Smooth muscle cell (in vitro differentiated cells): Measurements from ENCODE around the gene TSPAN17. TPM values are rescaled to one million over a fixed set of nuclear protein-coding genes. Genes with fewer than 3 reads are reported as not detected.

ENCODE experiments used
- DNase-seq: peaks from one replicate; lab custom pipeline; 2025; ENCODE audit not compliant: unreplicated experiment; lab: John Stamatoyannopoulos, UW
- H2AFZ ChIP-seq: fragments of 200-600 bp; sonication (generic); 2 replicates; pipeline ENCODE4 v1.6.0; 2016; ENCODE audit warnings: antibody characterized with exemption, low read depth, mild to moderate bottlenecking
- H3F3A ChIP-seq: fragments of 200-600 bp; sonication (generic); 2 replicates; pipeline ENCODE4 v1.6.0; 2017; ENCODE audit warnings: antibody characterized with exemption, low read depth
- H3K27ac ChIP-seq: fragments of 200-600 bp; sonication (generic); 2 replicates; pipeline ENCODE4 v1.5.1; 2016; ENCODE audit warnings: low read depth, mild to moderate bottlenecking
- H3K27me3 ChIP-seq: fragments of 200-600 bp; sonication (generic); 2 replicates; pipeline ENCODE4 v1.6.1; 2016; ENCODE audit warnings: low read depth, mild to moderate bottlenecking
- H3K36me3 ChIP-seq: fragments of 200-600 bp; sonication (generic); 2 replicates; pipeline ENCODE4 v1.5.1; 2016; ENCODE audit warnings: low read depth
- H3K4me1 ChIP-seq: fragments of 200-600 bp; sonication (generic); 2 replicates; pipeline ENCODE4 v1.5.1; 2016; ENCODE audit warnings: low read depth
- H3K4me2 ChIP-seq: fragments of 200-600 bp; sonication (generic); 2 replicates; pipeline ENCODE4 v1.6.0; 2016; ENCODE audit warnings: mild to moderate bottlenecking
- H3K4me3 ChIP-seq: fragments of 200-600 bp; sonication (generic); 2 replicates; pipeline ENCODE4 v1.5.1; 2016; ENCODE audit warnings: mild to moderate bottlenecking
- H3K79me2 ChIP-seq: fragments of 200-600 bp; sonication (generic); 2 replicates; pipeline ENCODE4 v1.6.0; 2016; ENCODE audit warnings: low read depth, mild to moderate bottlenecking
- H3K9ac ChIP-seq: fragments of 200-600 bp; sonication (generic); 2 replicates; pipeline ENCODE4 v1.6.0; 2016; ENCODE audit warnings: low read depth
- H3K9me3 ChIP-seq: fragments of 200-600 bp; sonication (generic); replicated peaks from 2 replicates; pipeline ENCODE4 v1.5.1; 2016; ENCODE audit warnings: low read depth
- H4K20me1 ChIP-seq: fragments of 200-600 bp; sonication (generic); 2 replicates; pipeline ENCODE4 v1.6.0; 2016; ENCODE audit warnings: low read depth
- CTCF ChIP-seq: fragments of 200-600 bp; sonication (generic); IDR thresholded peaks from 2 replicates; pipeline ENCODE4 v1.5.1; 2017; ENCODE audit warnings: borderline replicate concordance, mild to moderate bottlenecking, antibody characterized with exemption; ENCODE audit not compliant: insufficient read depth, poor library complexity, severe bottlenecking
- WGBS: methylation state at CpG from one replicate; pipeline ENCODE4 v1.1.7; 2016; ENCODE audit warnings: low lambda C conversion rate; 5-methylcytosine and 5-hydroxymethylcytosine counted together
- polyA plus RNA-seq: library from polyadenylated mRNA; unstranded; fragments of >200 nt; fragmentation: Nextera tagmentation; extraction: Ambion mirVana; gene quantifications from 2 replicates; pipeline ENCODE4 v1.2.1, GENCODE V29; 2016
- total RNA-seq: library from RNA; depleted of rRNA; stranded (reverse); fragments of >200 nt; gene quantifications from 2 replicates; pipeline ENCODE4 v1.2.3, GENCODE V29; 2014

TSPAN17 gene
- total and polyA plus RNA-seq, 2 experiments from 2014 or later: 29.7 to 31.0 TPM

- no peaks in the 10 kb centered on the region for H3F3A ChIP-seq
- no peak for DNase-seq
- H3K4me1 ChIP-seq: peaks cover 6% of the 10 kb centered on the region
- peak overlapping the region; percentile 71 for H3K4me2 ChIP-seq
- H3K9me3 ChIP-seq: no peaks in the 10 kb centered on the region
- no peak overlapping the region for H3K9ac ChIP-seq
- H2AFZ ChIP-seq: no peak overlapping the region
- peaks cover 78% of the 10 kb centered on the region for H3K27me3 ChIP-seq
- no peaks in the 10 kb centered on the region for H3K36me3 ChIP-seq
- H3K27ac ChIP-seq: no peak overlapping the region
- H4K20me1 ChIP-seq: no peaks in the 10 kb centered on the region
- no peak overlapping the region for H3K4me3 ChIP-seq
- TF ChIP-seq CTCF: no peak
- 22% methylated on average over 32 of the region's 32 CpGs for WGBS
- no peaks in the 10 kb centered on the region for H3K79me2 ChIP-seq
Measured at GRCh38 chr5:176620333-176620981, 26.8 kb upstream of the TSPAN17 start.

GRCh38 chr5:176621661-176622079, 25.6 kb upstream of the TSPAN17 start:
- no peak for TF ChIP-seq CTCF
- H3F3A ChIP-seq: no peaks in the 10 kb centered on the region
- no peak overlapping the region for H3K9ac ChIP-seq
- H3K27ac ChIP-seq: no peak overlapping the region
- H4K20me1 ChIP-seq: no peaks in the 10 kb centered on the region
- H3K4me3 ChIP-seq: no peak overlapping the region
- H2AFZ ChIP-seq: no peak overlapping the region
- 55% methylated on average over 13 of the region's 13 CpGs for WGBS
- peaks cover 6% of the 10 kb centered on the region for H3K4me1 ChIP-seq
- no peaks in the 10 kb centered on the region for H3K36me3 ChIP-seq
- no peak for DNase-seq
- no peaks in the 10 kb centered on the region for H3K79me2 ChIP-seq
- peaks cover 82% of the 10 kb centered on the region for H3K27me3 ChIP-seq
- H3K9me3 ChIP-seq: no peaks in the 10 kb centered on the region
- no peak overlapping the region for H3K4me2 ChIP-seq

- H3K9ac ChIP-seq: no peak overlapping the region
- 89% methylated on average over 4 of the region's 4 CpGs for WGBS
- no peak for DNase-seq
- peaks cover 6% of the 10 kb centered on the region for H3K4me1 ChIP-seq
- no peak overlapping the region for H3K4me2 ChIP-seq
- no peak overlapping the region for H2AFZ ChIP-seq
- H3K79me2 ChIP-seq: no peaks in the 10 kb centered on the region
- H3K4me3 ChIP-seq: no peak overlapping the region
- no peak for TF ChIP-seq CTCF
- no peaks in the 10 kb centered on the region for H3K9me3 ChIP-seq
- no peaks in the 10 kb centered on the region for H3F3A ChIP-seq
- no peaks in the 10 kb centered on the region for H3K36me3 ChIP-seq
- no peaks in the 10 kb centered on the region for H4K20me1 ChIP-seq
- H3K27me3 ChIP-seq: peaks cover 82% of the 10 kb centered on the region
- H3K27ac ChIP-seq: no peak overlapping the region
Measured at GRCh38 chr5:176624142-176624541, 23.1 kb upstream of the TSPAN17 start.

- no peak for DNase-seq
- H3F3A ChIP-seq: no peaks in the 10 kb centered on the region
- H3K4me2 ChIP-seq: no peak overlapping the region
- H3K9ac ChIP-seq: no peak overlapping the region
- H3K79me2 ChIP-seq: no peaks in the 10 kb centered on the region
- peaks cover 5% of the 10 kb centered on the region for H3K4me1 ChIP-seq
- no peak overlapping the region for H2AFZ ChIP-seq
- TF ChIP-seq CTCF: no peak
- no peaks in the 10 kb centered on the region for H3K9me3 ChIP-seq
- no peaks in the 10 kb centered on the region for H3K36me3 ChIP-seq
- H3K4me3 ChIP-seq: no peak overlapping the region
- no peak overlapping the region for H3K27ac ChIP-seq
- peaks cover 82% of the 10 kb centered on the region for H3K27me3 ChIP-seq
- WGBS: 81% methylated on average over 9 of the region's 9 CpGs
- H4K20me1 ChIP-seq: no peaks in the 10 kb centered on the region
Measured at GRCh38 chr5:176624938-176625337, 22.3 kb upstream of the TSPAN17 start.
